GOT3 (cell line): ENCODE data around the gene FAM118B.
A peak's percentile ranks its signal among the peaks of the same experiment; 100 is the strongest.
"Not testable (repeated sequence)": the region's sequence is repeated elsewhere in the genome, so short reads cannot be mapped to it uniquely, and the experiment has no call there.

Experiments used
- DNase-seq: peaks from one replicate; lab custom pipeline; 2025; ENCODE audit warnings: mixed read lengths; lab: John Stamatoyannopoulos, UW

Gene FAM118B

DNA sequence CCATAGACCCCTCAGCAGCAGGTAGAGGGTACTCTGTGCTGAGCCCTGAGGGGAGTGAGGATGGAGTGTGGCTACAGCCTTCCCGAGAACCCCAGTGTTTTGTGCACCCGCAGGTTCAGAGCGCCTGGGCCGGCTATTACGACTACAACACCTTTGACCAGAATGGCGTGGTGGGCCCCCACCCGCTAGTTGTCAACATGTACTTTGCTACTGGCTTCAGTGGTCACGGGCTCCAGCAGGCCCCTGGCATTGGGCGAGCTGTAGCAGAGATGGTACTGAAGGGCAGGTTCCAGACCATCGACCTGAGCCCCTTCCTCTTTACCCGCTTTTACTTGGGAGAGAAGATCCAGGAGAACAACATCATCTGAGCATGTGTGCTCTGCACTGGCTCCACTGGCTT lies 65.7 kb downstream of the FAM118B start:
- no peak for DNase-seq

DNA sequence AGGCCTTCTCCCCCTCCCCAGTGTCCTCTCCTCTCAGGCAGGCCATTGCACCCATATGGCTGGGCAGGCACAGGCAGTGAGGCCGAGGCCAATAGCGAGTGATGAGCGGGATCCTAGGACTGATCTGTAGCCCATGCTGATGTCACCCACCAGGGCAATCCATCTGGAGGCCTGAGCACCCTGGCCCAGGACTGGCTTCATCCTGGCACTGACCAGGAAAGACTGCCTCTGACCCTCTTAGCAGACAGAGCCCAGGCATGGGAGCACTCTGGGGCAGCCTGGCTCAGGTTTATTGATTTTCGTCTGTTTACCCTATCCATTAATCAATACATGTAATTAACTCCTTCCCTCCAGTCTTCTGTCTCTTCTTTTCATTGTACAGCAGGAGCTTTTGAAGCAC lies 66.2 kb downstream of the FAM118B start:
- DNase-seq = no peak

DNA sequence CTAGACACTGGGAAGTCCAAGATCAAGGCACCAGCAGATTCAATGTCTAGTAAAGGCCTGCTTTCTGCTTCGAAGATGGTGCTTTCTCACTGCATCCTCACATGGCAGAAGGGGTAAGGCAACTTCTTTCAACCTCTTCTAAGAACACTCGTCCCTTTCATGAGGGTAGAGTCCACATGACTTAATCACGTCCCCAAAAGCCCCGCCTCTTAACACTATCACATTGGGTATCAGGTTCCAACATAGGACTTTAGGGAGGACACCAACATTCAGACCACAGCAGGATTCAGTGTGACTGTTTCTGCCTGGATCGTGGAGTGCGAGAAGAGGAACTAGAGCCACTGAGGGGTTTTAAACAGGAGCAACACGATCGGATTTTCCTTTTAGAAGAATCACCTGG lies 67.6 kb downstream of the FAM118B start:
- no peak for DNase-seq

DNA sequence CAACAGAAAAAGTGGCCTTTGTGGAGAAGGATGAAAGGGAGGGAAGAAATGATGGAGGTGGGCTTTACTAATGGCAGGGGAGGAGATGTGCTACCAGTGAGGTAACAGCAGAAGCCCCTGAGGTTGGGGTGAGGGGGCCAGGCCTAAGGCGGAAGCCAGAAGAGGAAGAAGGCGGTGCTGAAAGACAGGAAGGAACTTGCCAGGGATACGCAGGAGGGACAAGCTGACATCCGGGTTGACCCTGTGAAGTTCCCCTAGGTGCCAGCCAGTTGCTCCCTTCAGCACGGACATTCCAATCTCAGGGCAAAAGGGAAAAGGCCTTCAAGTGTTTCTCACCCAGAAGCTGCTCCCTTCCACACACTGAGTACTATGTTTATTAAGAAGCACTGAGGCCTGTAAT lies 69.0 kb downstream of the FAM118B start:
- DNase-seq = no peak

DNA sequence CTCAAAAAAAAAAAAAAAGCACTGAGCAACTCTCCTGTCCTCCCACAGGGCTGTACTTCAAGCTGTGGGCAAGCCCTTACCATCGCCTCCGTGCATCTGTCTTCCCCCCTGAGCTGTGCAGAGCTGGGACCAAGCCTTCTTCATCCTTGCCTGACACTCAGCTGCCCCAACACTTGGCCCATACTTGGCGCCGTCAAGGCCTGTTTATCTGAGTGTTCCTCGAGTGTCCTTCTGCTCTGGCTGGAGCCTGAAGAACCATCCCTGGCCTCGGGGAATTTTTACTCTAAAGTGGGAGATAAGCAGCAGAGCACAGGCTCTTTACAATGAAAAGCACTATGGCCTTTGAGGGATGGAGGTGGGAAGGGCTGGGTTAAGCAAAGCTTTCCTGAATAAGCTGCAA lies 69.7 kb downstream of the FAM118B start:
- no peak for DNase-seq

DNA sequence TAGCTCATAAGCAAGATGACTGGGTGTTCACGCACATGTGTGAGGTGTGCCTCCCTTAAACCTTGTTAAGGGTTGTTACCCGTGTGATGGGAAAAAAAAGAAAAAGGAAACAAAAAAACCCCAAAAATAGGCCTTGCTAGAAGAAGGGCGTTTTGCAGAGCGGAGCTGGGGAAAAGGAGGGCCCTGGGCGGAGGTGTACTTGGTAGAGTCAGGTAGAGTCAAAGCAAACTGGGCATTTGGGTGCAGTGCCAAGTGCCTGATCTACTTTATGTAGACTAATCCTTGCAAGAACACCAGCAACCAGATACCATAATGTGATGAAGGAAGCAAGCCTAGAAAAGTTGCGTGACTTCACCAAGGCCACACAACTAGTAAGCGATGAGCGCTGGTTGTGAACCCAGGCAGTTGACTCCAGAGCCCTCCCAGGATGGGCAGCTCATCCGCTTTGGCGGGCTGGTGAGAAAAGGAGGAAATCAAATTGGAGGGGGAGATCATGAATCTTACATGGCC lies 70.1 kb downstream of the FAM118B start:
- DNase-seq = no peak

DNA sequence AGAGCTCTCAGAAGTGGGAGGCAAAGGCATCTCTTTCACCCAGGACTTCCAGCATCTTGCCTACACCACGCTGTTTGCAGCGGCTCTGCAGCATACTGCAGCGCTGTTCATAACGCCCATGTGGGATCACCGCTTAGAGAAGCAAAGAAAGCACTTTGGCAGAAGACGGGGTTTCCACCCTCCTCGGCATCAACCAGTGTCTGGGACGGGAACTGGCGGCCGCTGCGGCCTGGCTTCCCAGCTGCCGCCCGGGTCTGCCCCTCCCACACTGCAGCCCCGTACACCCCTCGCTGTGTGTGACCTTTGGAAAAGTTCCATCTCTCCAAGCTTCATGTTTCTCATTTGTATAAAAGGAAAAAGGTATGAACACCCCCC lies 70.8 kb downstream of the FAM118B start:
- no peak for DNase-seq

DNA sequence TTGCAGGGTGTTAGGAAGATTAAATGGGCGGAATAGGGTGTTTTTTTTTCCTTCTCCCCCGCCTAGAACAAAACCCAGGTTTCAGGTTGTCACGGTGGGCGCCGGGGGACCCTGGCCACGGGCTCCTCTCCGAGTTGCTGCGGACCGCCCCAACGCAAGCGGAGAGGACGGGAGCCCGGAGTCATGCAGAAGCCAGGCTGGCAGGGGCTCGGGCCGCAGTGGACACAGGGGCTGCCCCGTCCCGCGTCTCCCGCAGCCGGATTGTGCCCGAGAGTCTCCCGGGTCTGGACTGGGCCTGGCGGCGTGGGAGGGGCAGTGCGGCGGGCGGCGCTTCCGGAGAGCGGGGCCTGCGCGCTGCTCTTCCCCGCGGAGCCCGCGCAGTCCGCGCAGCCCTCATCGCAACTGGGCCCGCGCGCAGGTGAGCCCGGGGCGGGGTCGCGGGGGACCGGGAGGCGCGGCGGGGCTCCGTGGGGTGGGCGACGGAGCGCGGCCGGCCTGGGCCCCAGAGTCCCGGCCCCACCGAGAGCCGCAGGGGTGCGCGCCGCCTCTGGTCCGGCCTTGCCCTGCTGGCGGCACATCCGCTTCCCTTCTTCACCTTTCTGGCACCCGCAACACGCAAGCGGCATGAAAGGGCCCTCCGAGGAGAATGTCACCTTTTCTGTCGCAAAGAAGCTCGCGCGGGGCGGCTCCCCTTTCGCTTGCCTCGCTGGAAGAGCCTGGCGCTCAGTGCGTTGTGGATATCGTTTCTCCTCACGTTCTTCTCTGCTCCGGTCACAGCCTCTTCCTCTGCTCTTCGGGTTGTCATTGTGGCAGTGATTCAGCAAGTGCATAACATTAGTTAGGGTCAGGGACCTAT lies 71.4 kb downstream of the FAM118B start, which contains the start of gene TIRAP:
Gene TIRAP (plus strand): TSS at position 358 of the 856 bp plus-strand sequence. CDS start 7,802 bp downstream, outside the sequence.
- DNase-seq = no peak

DNA sequence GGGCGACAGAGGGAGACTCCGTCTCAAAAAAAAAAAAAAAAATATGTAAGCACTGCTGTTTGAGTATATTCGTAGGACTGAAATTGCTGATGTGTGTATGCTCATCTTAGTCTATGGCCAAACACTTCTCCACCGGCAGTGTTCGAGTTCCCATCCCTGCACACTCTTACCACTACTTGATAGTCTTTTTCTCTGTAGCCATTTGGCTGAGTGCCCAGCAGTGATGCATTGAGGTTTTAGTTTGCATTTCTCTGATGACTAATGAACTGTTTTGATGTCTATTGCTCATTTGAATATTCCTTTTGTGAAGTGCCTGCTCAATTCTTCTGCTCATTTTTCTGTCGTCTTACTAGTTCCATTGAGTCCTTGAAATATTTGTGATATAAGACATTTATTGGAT lies 73.2 kb downstream of the FAM118B start:
- DNase-seq = no peak

DNA sequence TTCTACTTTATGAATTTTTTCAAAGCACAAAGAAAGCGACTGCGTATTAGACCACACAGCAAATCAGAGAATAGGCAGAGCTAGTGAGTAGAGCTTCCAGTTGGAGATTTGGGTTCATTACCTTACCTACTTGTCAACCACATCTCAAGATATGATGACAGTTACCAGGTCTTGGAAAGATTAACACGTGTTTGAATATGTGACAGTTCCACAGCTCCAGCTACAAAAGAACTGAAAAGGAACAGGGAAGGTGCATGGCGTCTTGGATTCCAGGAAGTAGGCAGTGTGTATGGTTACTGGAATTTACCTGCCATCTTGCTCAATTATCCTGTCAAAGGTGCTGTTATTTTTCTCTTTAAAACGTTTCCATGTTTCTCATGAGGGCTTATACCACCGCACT lies 76.7 kb downstream of the FAM118B start:
- DNase-seq = no peak

DNA sequence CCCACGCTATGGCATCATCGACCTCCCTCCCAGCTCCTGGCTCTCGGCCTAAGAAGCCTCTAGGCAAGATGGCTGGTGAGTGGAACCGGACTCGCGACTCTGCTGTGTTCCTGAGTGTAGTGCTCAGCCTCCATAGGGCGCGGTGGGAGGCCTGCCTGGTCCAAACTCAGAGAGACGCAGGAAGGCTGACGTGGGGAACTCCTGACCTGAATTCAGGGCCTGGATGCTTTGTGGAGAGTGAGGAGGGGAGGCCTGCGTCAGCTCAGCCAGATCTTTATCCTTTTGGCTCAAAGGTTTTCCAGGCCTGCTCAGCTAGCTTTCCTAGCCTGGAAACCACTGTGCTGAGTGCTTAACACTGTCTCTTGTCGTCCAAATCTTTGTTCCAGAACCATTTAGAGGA lies 79.3 kb downstream of the FAM118B start:
- DNase-seq = no peak

DNA sequence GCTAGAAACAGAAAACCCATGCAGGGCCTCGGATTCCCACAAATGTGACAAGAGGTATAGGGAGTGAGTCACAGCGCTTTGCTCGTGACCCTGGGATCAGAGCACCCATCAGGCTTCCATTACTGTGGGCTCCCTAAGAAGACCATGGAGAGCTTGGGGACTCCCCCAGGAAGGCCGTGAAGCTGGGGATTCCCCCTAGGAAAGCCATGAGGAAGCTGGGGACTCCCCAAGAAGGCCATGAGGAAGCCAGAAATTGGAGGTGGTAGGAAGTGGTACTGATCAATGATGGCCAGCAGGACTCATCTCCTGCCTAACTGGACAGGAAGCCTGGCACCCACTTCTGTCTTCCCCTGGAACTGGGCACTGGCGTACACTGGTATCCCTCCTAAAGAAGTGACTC lies 82.1 kb downstream of the FAM118B start:
- DNase-seq = no peak

DNA sequence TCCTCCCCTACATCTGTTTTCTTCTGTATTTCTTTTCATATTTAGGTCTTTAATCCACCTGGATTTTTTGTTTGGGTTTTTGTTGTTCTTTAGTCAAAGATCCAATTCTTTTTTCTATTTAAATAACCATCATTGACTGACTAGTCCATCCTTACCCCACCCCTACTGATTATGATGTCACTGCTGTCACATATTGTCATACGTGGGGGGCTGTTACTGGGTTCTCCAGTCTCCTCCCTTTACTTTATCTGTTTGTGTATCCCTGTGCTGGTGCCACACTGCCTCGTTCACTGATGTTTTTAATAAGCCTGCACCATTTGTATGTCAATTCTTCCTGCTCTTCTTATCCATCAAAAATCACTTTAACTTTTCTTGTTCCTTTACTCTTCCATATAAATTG lies 85.4 kb downstream of the FAM118B start:
- no peak for DNase-seq

DNA sequence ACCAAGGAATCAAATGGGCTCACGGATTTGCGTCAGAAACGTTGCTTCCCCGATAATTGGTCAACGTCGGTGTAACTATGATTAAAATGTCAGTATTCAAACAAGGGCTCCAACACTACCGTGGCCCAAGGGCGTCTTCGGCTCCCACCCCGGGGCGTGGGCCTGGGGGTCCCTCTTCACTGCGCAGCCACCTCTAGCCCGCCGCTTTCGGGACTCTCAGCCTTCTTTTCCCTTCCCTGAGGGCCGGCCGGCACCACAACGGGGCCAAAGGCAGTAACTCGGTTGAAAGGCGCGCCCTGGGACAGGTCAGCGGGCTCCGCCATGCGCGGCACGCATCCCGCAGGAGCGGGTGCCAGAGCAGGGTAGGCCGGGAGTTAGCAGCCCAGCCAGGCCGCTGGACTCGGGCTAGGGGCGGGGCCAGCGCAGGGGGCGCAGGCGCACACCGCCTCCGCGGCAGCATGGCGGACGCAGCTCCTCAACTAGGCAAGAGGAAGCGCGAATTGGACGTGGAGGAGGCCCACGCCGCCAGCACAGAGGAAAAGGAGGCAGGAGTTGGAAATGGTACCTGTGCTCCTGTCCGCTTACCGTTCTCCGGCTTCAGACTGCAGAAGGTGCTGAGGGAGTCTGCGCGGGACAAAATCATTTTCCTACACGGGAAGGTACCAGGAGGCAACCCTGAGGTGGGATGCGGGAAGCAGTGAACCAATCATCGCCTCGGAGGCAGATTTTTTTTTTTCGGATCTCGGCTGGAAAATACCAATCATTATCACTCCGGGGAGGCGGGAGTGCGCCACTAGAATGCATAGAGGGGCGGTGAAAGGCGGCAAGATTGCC lies 92.3 kb downstream of the FAM118B start, which contains the start of gene DCPS:
Gene DCPS (plus strand): TSS at position 438 of the 834 bp plus-strand sequence. CDS start 21 bp downstream, at position 459.
- DNase-seq = peak; percentile 66

DNA sequence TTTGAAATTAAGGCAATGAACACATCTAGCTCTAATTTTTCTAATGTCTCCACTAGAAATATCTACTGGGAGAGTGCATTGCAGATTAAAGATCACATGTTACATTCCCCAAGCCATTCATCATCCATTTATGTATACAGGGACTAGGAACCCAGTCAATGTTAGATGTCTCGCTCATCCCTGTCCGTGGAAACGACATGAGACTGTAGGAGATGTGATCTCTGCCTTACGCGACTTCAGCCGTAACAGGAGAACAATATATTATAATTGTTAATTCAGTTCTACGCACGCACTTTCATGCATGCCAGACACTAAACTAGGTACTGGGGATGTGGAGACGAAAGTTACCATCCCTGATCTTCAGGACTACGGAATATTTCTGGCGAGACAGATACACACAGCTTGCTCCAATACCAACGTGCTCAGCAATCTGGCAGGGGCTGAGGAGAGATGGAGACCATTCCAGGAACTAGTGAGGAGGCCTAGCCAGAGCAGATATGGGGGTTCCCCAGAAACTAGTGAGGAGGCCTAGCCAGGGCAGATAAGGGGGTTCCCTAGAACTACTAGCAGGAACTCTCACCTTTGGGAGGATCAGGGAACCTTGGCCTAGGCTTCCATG lies 93.0 kb downstream of the FAM118B start:
- DNase-seq = no peak

DNA sequence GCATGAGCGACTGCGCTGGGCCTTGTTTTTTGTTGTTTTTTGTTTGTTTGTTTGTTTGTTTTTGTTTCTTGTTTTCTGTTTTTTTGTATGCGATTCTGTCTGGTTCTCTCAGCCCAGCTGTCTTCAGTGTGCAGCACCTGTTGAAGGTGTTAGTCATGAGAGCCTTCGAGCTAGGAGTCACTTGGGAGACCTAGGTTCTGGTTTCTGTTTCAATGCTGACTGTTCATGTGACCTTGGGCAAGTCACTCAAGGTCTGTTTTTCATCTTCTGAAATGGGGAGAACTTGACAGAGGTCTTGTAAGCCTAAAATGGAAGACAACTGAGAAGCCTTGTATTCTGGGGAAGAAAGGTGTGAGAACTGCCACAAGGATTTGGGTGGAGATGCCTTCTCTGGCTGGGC lies 94.1 kb downstream of the FAM118B start:
- DNase-seq = no peak

DNA sequence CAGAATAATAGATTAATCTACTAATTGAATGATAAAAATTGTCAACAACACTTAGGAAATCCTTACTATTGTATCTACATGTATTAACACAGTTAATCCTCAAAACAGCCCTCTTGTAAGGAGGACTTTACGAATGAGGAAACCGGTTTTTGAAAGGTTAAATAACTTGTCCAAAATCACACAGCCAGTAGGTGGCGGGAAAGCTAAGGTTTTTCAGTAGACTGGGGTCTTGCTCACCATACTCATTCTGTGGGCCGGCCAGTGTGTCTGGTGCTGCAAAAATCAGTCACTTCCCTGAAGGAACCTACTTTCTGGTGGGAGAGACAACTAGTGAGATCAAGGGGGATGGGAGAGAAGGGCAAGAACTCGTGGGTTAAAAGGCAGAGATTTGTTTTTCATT lies 96.1 kb downstream of the FAM118B start:
- no peak for DNase-seq

DNA sequence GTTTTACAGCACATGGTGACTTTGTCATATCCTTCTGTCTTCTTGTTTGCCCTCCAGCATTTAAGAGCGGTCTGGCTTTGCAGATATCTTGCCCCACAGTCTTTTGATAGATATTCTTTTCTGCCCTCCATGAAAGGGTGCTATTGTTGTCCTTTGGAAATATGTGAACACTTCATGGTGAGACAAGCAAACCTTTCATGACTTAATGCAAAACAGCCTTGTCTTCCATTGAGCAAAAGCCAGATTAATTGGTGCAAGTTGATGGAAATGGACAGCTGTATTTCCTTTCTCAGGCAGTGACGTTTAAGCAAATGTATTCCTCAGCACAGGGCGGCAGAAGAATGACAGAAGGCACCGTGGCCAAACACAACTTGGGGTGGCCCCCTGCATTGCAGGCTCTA lies 96.7 kb downstream of the FAM118B start:
- no peak for DNase-seq

DNA sequence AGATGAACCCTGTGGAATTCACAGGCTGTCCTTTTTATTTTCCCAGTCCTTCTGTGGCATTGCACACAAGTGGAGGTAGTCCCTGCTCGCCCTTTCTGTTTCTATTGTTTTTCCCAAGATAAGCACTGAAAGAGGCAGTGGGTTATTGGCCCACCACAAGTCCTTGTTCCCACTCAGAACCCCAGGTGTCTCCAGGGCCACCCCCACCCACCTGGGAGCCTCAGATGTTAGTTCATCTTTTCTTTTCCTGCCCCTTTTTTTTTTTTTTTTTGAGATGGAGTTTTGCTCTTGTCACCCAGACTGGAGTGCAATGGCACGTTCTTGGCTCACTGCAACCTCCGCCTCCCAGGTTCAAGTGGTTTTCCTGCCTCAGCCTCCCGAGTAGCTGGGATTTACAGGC lies 97.2 kb downstream of the FAM118B start:
- not testable (repeated sequence) for DNase-seq

DNA sequence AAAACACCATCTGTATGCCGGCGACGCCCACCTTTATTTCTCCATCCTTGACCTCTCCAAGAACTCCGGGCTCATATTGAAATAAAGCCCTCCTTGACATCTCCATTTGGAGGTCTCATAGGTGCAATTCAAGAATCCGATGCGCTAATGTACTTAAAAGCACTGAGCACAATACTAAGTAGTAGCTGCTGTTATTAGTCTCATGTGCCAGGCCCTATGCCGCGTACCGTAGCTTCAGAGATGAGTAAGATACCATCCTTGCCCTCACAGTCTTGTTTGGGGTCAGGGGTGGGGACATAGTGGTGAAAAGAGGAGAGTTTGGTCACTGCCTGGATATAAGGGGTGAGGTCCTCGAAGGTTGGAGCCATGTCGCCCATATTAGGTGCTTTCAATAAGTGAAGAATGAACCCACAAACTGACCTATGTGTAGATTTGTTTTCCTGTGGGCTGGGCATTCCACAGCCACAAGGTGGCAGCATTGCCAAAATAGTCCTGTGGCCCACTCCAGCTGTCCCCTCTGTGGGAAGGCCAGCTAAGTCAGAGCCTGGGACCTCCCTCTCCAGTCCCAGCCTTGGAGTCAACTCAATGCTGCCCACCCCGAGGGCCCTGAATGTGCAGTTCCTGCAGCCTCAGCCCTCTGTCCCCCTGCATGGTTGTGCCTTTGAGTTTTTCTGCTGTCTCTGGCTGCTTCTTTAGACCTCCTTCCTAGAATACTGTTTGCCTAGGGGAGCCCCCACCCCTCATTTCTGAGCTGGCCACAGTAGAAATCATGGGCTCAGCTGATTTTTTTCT lies 98.8 kb downstream of the FAM118B start:
- DNase-seq = peak; percentile 4

DNA sequence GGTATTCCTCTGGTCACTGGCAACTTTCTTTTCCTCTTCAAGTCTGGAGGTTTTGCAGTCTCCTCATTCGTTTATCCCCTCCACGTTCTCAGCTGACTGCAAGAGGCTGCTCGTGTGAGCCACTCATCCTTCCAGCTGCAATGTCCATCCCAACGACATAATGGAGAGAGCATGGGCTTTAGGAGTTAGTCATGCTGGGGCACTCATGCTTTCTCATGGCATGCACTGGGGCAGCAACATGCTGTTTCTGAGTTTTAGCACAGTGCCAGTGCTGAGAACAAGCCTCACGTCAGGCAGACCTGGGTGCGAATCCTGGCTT lies 99.4 kb downstream of the FAM118B start:
- no peak for DNase-seq
